Hypothalamus (tissue), 51 donors: Measurements from ENCODE around the gene MAST3.

Source experiments
- DNase-seq, 51 donors: peaks; one replicate each; lab custom pipeline; 2025; lab: John Stamatoyannopoulos, UW

MAST3 gene

DNA sequence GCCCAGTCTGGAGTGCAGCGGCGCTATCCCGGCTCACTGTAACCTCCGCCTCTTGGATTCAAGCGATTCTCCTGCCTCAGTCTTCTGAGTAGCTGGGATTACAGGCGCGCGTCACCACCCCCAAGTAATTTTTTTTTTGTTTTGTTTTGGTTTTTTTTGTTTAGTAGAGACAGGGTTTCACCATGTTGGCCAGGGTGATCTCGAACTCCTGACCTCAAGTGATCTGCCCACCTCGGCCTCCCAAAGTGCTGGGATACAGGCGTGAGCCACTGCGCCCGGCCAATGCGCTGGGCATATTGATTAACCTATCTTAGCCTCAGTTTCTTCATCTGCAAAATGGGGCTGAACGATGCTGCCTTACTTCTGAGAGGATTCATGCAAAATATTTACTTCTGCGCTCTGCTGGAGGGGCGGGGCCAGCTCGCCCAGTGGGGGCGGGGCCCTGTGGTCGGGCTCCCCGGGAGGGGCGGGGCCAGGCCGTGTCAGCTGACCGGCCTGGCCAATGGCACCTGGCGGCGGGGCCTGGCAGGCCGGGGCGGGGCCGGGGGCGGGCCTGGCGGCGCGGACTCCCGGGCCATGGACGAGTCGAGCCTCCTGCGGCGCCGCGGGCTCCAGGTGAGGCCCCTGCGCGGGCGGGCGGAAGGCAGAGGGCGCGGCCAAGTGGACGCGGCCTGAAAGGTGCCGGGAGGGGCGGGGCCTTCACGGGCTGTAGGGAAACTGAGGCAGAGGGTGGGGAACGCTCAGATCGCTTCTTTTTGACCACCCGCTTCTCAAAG lies at the start of gene MAST3:
MAST3 (plus strand) TSS at position 562 of the 776 bp plus-strand sequence; CDS start at position 577, 15 bp downstream.
- DNase-seq: peak in 49 of 51 donors; percentile 19 to 92 (median 70)

GRCh38 chr19:18049385-18049784 lies 48.2 kb upstream of the MAST3 start:
- peak in 45 of 51 donors; percentile 15 to 88 (median 63) for DNase-seq

DNA sequence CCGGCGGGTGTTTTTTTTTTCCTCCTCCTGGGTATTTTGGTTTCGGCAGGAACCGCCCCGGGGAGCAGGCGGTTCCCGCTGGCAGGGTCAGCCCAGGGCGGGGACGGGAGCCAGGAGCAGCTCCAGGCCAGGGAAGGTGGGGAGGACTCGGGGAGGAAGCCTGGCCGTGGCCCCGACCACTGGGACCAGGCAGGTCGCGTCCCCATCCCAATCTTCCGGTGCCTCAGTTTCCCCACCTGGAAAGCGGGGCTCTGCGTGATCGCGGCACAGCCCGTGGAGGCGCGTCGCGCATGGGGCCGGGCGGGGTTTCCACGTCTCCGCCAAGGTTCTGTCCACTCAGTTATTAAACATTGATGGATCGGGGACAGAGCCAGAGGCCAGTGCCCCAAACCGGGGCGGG lies 45.7 kb upstream of the MAST3 start:
- no peak for DNase-seq

DNA sequence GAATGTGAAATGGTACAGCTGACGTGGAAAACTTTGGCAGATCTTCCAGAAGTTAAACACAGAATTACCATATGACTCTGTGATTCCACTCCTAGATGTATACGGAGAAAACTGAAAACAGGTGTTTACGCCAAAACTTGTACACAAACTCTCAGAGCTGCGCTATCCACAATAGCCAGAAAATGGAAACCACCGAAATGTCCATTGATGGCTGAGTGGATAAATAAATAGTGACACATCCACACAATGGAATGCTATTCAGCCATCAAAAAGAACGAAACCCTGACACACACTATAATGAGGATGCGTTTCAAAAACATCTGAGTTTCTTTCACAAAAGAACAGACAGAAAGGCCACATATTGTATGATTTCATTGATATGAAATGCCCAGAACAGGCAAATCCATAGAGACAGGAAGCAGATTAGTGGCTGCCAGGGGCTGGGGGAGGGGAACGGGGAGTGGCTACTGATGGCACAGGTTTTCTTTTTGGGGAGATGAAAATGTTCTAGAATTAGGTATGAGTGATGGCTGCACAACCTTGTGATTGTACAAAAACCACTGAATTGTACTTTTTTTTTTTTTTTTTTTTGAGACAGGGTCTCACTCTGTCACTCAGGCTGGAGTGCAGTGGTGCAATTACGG lies 43.9 kb upstream of the MAST3 start:
- DNase-seq: no peak

- no peak for DNase-seq
These were observed 41.6 kb upstream of the MAST3 start for GRCh38 chr19:18055967-18056366.

- peak in 37 of 51 donors; percentile 6 to 77 (median 39) for DNase-seq
These were observed 40.0 kb upstream of the MAST3 start for GRCh38 chr19:18057557-18057956.

DNA sequence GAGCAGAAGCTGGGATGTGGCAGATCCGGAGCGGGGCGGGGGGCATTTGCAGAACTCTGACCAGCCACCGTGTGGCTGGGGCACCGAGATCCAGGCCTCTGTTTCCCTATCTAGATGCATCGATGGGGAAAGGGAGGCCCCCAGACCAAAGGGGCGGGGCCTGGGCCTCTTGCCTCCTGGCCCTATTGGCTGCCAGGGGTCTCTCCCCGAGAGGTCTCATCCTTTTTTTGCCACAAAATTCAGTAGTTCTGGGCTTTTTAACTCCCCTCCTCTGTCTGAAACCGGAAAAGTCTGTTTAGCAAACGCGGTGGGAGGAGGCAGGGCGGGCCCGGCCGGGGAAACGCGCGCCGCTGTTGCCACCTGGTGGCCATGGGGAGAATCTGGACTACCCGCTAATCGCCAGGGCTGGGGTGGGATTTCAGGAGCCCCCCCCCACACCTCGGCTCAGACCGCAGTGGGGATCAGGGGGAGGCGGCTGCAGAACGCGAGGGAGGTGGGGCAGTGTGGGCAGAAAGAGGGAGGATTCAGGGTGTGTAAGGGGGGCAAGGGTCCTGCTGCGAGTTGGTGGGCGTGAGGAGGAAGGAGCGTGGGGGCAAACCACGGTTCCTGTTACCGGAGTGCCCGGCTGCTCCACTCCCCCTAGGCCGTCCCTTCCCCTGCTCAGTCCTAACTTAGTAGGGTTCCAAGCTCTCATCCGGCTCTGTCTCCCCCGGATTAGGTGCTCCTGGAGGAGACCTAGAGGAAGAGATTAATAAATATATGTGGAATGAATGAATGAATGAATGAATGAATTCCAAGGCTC lies 39.2 kb upstream of the MAST3 start:
- DNase-seq: peak; percentile 31 to 90 (median 66)

DNA sequence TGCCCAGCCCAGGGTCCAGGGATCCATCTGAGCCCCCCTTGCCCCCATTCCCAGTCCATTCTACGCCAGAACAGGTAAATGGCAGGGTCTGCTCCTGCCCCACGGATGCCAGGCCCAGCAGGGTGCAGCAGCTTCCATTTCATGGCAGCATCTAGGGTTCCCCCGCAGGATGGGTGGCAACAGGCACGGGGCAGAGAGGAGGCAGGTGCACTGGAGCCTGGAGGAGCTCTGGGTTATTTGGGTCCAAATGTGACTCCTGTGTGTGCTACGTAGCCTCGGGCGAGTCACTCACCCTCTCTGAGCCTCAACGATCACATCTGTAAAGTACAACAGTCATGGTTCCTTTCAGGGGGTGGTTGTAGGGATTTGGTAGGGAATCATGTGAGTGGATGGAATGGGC lies 38.3 kb upstream of the MAST3 start:
- DNase-seq: no peak

DNA sequence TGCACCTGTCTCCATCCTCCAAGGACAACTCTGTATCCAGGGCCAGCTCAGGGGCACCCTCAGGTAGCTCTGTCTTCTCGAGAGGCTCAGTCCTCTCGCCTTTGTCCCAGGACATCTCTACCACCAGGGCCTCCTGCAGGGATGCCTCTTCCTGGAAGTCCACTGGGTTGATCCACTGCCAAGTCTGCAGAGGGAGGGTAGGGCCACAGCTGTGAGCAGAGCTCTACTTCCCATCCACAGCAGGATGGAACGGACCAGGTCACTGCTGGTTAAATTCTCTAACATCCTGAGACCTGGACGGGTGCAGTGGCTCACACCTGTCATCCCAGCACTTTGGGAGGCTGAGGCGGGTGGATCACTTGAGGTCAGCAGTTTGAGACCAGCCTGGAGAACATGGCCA lies 37.7 kb upstream of the MAST3 start:
- DNase-seq: no peak

DNA sequence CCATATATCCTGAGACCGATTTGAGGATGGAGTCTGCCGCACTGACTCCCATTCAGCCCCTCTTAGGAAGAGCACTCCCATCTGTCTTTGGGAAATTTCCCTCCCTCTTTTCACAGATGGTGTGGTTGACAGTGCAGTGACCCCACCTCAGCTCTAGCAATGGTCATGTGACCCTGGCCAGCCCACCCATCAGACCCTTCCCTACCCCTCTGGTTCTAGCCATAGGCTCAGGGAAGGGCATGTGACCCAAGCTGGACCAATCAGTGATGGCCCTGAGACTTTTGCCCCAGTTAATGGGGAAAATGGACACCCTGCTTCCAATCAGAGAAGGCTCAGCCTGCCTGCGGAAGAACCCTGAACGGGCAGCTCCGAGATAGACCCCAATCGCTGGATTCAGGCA lies 37.1 kb upstream of the MAST3 start:
- DNase-seq: no peak

GRCh38 chr19:18062028-18062427 lies 35.5 kb upstream of the MAST3 start:
- DNase-seq: peak in 5 of 51 donors; percentile 9 to 31 (median 17)

GRCh38 chr19:18063463-18063862 lies 34.1 kb upstream of the MAST3 start:
- peak in 1 of 51 donors; percentile 10 for DNase-seq

DNA sequence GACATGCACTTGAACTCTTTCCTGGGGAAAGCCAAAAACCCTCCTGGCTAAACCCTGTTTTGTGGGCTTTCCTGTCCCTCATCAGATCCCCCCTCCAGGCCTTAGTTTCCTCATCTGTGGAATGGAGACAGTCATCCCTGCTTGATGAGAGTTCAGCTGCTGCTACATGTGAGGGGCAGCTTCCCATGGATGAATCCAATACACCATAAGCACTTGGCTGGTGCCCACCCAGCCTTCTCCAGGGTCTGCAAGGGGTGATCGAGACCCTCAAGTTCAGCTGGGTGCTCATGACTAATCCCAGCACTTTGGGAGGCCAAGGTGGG lies 32.4 kb upstream of the MAST3 start:
- no peak for DNase-seq

GRCh38 chr19:18068395-18068794 lies 29.2 kb upstream of the MAST3 start:
- DNase-seq: no peak

DNA sequence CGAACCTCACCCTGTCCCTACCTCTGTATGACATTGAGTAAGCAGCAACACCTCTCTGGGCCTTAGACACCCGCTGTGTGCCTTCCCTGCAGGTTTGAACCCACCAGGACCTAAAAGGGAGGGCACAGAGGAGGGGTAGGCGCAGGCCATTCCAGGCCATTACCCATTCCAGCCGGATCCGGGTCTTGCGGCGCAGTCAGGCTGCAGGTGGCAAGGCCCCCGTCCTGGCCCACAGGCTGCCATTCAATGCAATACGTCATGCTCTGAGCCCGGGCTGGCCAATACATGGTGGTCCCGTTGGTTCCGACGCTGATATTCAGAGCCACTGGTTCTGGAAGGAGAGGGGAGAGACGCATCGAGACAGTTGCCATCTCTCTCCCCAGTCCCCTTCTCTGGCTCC lies 28.2 kb upstream of the MAST3 start:
- DNase-seq: no peak

DNA sequence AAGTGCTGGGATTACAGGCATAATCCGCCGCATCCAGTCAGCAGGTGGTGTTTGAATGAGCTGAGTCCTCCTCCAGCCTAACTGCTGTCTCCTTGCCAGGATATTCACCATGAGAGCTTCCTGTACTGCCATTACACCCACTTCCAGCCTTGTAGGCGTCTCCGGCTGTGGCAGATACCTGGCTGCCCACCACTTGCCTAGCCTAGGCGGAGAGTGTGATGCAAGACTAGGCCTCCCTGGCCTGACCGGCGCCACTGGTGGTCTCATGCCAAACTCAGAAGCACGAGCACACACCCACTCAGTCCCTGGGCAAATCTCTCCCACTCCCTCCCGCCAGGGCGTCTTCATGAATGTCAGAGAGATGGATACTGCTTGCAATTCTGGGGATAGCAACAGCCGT lies 27.4 kb upstream of the MAST3 start:
- DNase-seq: peak in 1 of 51 donors; percentile 62

DNA sequence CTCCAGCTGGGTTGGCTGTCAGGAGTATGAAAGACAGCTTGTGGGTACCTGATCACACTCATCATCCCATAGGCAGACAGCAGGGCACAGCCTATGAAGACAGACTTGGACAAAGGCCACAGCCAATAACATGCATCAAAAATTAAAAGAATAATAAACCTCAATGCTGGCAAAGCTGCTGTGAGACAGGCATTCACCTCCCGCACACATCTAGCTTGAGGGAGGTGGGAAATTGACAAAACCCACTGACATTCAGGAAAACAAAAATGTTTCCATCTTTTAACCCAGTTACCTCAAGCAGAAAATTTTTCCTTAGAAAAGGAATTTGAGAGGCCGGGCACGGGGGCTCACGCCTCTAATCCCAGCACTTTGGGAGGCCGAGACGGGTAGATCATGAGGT lies 25.2 kb upstream of the MAST3 start:
- DNase-seq: no peak

GRCh38 chr19:18073197-18073596 lies 24.4 kb upstream of the MAST3 start:
- no peak for DNase-seq

GRCh38 chr19:18074192-18074591 lies 23.4 kb upstream of the MAST3 start:
- no peak for DNase-seq

GRCh38 chr19:18083929-18084684 lies 13.5 kb upstream of the MAST3 start:
- DNase-seq: no peak
